Esophagus squamous epithelium (tissue), 5 donors: ENCODE measurements around the gene TMC6. TPM values are rescaled to one million over a fixed set of nuclear protein-coding genes. Genes with fewer than 3 reads are reported as not detected.

ENCODE experiments used
- DNase-seq: peaks from one replicate; lab custom pipeline; 2025; lab: John Stamatoyannopoulos, UW
- H3K27ac ChIP-seq, 4 donors: fragments of 200-600 bp; sonication (generic); one replicate each; pipeline ENCODE4 v1.5.1; 2016 to 2019; ENCODE audit warnings: mild to moderate bottlenecking in 1 of 4
- H3K27me3 ChIP-seq, 4 donors: fragments of 200-600 bp; sonication (generic); 1 replicate in 3 of 4; 2 replicates in 1 of 4; pipeline versions ENCODE4 v1.5.1 to v1.6.0; 2017 to 2021; ENCODE audit warnings: antibody characterized with exemption in 1 of 4
- H3K36me3 ChIP-seq, 3 donors: fragments of 200-600 bp; sonication (generic); one replicate each; pipeline ENCODE4 v1.5.1; 2016 to 2019
- H3K4me1 ChIP-seq, 3 donors: fragments of 200-600 bp; sonication (generic); one replicate each; pipeline ENCODE4 v1.5.1; 2017 to 2019
- H3K4me3 ChIP-seq, 4 donors: fragments of 200-600 bp; sonication (generic); 1 replicate in 3 of 4; 2 replicates in 1 of 4; pipeline ENCODE4 v1.5.1; 2016 to 2019; ENCODE audit warnings: mild to moderate bottlenecking in 2 of 4, moderate library complexity in 1 of 4
- H3K9me3 ChIP-seq, 3 donors: fragments of 200-600 bp; sonication (generic); one replicate each; pipeline ENCODE4 v1.5.1; 2016 to 2019
- POLR2A ChIP-seq, 4 donors: fragments of 450-650 bp; IDR thresholded peaks; one replicate each; pipeline ENCODE4 v1.6.1; 2017; ENCODE audit warnings: antibody characterized with exemption in 4 of 4, mild to moderate bottlenecking in 4 of 4, moderate library complexity in 3 of 4
- WGBS, 2 donors: methylation state at CpG; one replicate each; pipeline ENCODE4 v1.1.5; 2018; 5-methylcytosine and 5-hydroxymethylcytosine counted together
- intact Hi-C: fragments of 100-400 bp; cut with DNase I; formaldehyde crosslinking; loops from one replicate; pipeline ENCODE4 v1.15.0; 2022
- total RNA-seq, 4 donors: library from RNA; depleted of rRNA; stranded (reverse); fragments of >200 nt; gene quantifications; one replicate each; pipeline ENCODE4 v1.1.0, GENCODE V29; 2016
- TF ChIP-seq, protein P1 (sequence below), 6 experiments: fragments of 450-650 bp in 4 of 6; fragments of 200-600 bp in 2 of 6; sonication (generic) in 2 of 6; IDR thresholded peaks; one replicate each; pipeline ENCODE4 v1.5.1; 2016 to 2019; ENCODE audit warnings: antibody characterized with exemption in 6 of 6, mild to moderate bottlenecking in 4 of 6, moderate library complexity in 4 of 6
- donor health status: DM: yes; HTN: yes; CAD: no.

Gene TMC6
- total RNA-seq, 4 donors from 2014 or later: 13.3 to 39.6 (median 32.2) TPM

- TF ChIP-seq POLR2A (IDR thresholded peaks at IDR 0.05): no peak
- TF ChIP-seq, protein P1, sequence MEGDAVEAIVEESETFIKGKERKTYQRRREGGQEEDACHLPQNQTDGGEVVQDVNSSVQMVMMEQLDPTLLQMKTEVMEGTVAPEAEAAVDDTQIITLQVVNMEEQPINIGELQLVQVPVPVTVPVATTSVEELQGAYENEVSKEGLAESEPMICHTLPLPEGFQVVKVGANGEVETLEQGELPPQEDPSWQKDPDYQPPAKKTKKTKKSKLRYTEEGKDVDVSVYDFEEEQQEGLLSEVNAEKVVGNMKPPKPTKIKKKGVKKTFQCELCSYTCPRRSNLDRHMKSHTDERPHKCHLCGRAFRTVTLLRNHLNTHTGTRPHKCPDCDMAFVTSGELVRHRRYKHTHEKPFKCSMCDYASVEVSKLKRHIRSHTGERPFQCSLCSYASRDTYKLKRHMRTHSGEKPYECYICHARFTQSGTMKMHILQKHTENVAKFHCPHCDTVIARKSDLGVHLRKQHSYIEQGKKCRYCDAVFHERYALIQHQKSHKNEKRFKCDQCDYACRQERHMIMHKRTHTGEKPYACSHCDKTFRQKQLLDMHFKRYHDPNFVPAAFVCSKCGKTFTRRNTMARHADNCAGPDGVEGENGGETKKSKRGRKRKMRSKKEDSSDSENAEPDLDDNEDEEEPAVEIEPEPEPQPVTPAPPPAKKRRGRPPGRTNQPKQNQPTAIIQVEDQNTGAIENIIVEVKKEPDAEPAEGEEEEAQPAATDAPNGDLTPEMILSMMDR (IDR thresholded peaks at IDR 0.05): no peak
- Histone ChIP-seq H3K27ac (peak overlapping the region; percentile 66 to 98 (median 88)), H3K27me3 (no peaks in the 10 kb centered on the region), H3K4me1 (peaks cover 46 to 78% (median 67%) of the 10 kb centered on the region in 3 donors), H3K4me3 (no peak overlapping the region), H3K36me3 (peaks cover 0 to 33% (median 8%) of the 10 kb centered on the region in 3 donors), H3K9me3 (no peaks in the 10 kb centered on the region)
- no peak for DNase-seq
- intact Hi-C loops: no loop called here
- 69 to 81% methylated on average over 11 to 17 of the region's 31 CpGs for WGBS, 2 donors
Measured at GRCh38 chr17:78170692-78171590, 42.4 kb upstream of the TMC6 start.

DNA sequence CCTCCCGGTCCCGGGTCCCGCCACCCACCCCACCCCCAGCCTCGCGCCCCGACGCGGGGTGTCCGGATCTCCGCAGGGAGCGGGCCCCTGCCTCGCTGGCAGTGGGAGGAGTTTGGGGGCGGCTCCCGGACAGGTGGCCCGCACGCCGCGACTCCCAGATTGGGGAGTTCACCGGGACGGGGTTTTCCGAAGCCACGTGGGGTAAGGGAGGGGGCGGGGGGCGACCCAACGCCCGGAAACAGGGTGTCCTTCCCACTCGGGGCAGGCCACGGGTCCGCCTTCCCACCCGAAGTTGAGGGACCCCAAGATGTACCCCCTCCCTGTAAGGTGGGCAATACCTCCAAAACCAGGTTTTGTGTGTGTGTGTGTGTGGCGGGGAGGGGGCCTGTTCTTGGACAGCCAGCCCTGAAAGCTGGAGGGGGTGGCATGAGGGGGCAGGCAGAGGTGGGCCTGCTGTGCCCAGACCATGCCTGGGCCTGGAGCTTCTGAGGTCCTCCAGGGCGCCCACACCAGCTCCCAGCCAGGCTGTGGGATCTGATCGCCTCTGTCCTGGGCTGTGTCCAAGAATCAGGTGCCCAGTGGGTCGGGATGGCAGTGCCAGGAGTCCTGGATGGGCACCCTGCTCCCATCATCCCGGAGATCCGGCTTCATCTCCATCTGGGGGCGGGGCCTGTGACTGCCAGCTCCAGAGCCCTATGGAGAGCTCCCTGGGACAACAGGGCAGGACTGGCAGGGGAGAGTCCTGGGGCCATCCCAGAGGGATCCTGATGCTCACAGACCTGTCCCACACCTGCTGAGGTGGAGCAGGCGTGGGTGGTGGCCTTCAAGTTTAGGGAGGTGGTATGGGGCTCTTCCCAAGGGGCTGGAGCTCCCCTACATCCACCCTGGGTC is 40.6 kb upstream of the TMC6 start:
- H3K4me1 ChIP-seq: peaks cover 31 to 63% (median 49%) of the 10 kb centered on the region in 3 donors
- intact Hi-C loops: no loop called here
- peak overlapping the region; percentile 88 to 98 (median 95) for H3K27ac ChIP-seq
- peaks cover 0 to 33% (median 8%) of the 10 kb centered on the region in 3 donors for H3K36me3 ChIP-seq
- H3K9me3 ChIP-seq: no peaks in the 10 kb centered on the region
- TF ChIP-seq, protein P1 (IDR thresholded peaks at IDR 0.05): no peak
- no peak for TF ChIP-seq POLR2A (IDR thresholded peaks at IDR 0.05)
- DNase-seq: no peak
- peak overlapping the region; percentile 88 to 99 (median 94) for H3K4me3 ChIP-seq
- 40% methylated on average over 2 of the region's 38 CpGs; no CpG with 5 or more reads in 1 of the 2 donors for WGBS, 2 donors
- H3K27me3 ChIP-seq: no peaks in the 10 kb centered on the region

DNA sequence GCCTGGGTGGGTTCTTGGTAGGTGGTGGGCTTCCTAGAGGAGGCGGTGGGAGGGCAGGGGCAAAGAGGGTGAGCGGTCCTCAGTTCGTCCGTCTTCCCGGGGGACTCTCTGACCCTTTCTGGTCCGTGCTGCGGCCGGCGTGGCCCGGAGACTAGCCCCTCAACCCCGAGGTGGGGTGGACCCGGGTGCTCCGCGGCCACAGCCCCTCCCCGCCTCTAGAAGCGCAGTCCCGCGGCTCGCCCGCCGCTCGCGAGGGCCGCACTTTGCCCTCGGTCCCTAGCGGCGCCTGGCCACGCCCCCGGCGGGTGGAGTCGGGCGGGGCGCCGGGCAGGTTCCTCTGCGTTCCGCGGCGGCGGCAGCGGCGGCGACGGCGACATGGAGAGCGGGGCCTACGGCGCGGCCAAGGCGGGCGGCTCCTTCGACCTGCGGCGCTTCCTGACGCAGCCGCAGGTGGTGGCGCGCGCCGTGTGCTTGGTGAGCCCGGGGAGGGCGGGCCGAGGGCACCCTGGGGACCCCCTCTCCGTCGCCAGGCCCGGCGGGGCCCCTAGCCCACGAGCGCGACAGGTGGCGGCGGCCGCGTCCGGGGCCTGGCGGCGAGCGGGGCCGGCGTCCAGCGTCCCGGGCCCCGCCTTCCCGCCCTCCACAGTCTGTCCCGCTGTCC is 39.8 kb upstream of the TMC6 start, which contains the start of gene SYNGR2:
SYNGR2 (plus strand) TSS at position 340 of the 661 bp plus-strand sequence; CDS start at position 376, 36 bp downstream.
- intact Hi-C loops: no loop called here
- WGBS, 2 donors: 1 to 2% methylated on average over 8 to 12 of the region's 84 CpGs
- DNase-seq: no peak
- Histone ChIP-seq H3K4me1 (peaks cover 29 to 59% (median 42%) of the 10 kb centered on the region in 3 donors), H3K27ac (peak within 1 kb of the TSS; percentile 88 to 98 (median 95)), H3K4me3 (peak within 1 kb of the TSS; percentile 88 to 99 (median 94)), H3K27me3 (no peaks in the 10 kb centered on the region), H3K36me3 (peaks cover 0 to 31% (median 8%) of the 10 kb centered on the region in 3 donors), H3K9me3 (no peaks in the 10 kb centered on the region)
- TF ChIP-seq POLR2A (IDR thresholded peaks at IDR 0.05): peak in 3 of 4 donors; percentile 75 to 98 (median 94)
- TF ChIP-seq, protein P1 (IDR thresholded peaks at IDR 0.05): peak in 2 of 6 experiments; percentile 17 to 24

GRCh38 chr17:78166416-78166815 is 37.9 kb upstream of the TMC6 start:
- Histone ChIP-seq H3K27ac (no peak overlapping the region), H3K27me3 (no peaks in the 10 kb centered on the region), H3K36me3 (peaks cover 0 to 15% (median 8%) of the 10 kb centered on the region in 3 donors), H3K4me3 (no peak overlapping the region), H3K9me3 (no peaks in the 10 kb centered on the region), H3K4me1 (peaks cover 12 to 49% (median 22%) of the 10 kb centered on the region in 3 donors)
- intact Hi-C loops: no loop called here
- TF ChIP-seq POLR2A (IDR thresholded peaks at IDR 0.05): no peak
- TF ChIP-seq, protein P1 (IDR thresholded peaks at IDR 0.05): no peak
- no peak for DNase-seq
- 66 to 69% methylated on average over 5 of the region's 6 CpGs for WGBS, 2 donors
